Fibroblast of skin of scalp (primary cell): ENCODE data around the gene AGK.
"Not testable (repeated sequence)": the region's sequence is repeated elsewhere in the genome, so short reads cannot be mapped to it uniquely, and the experiment has no call there.

ENCODE experiments used
- DNase-seq: peaks from one replicate; pipeline ENCODE4 v3.0.0-alpha.2; 2013

The AGK gene

GRCh38 chr7:141685285-141686023 is 134.2 kb downstream of the AGK start:
- no peak for DNase-seq

- no peak for DNase-seq
These were observed 134.9 kb downstream of the AGK start for GRCh38 chr7:141686074-141686473.

- no peak for DNase-seq
These were observed 135.5 kb downstream of the AGK start for GRCh38 chr7:141686670-141687069.

GRCh38 chr7:141688043-141688442 is 136.8 kb downstream of the AGK start:
- no peak for DNase-seq

- not testable (repeated sequence) for DNase-seq
These were observed 138.0 kb downstream of the AGK start for GRCh38 chr7:141689072-141689825.

GRCh38 chr7:141691540-141691939 is 140.3 kb downstream of the AGK start:
- no peak for DNase-seq

GRCh38 chr7:141691961-141692360 is 140.8 kb downstream of the AGK start:
- no peak for DNase-seq

GRCh38 chr7:141693082-141693481 is 141.9 kb downstream of the AGK start:
- DNase-seq: no peak

GRCh38 chr7:141695803-141696289 is 144.6 kb downstream of the AGK start:
- DNase-seq: no peak

GRCh38 chr7:141696348-141696747 is 145.1 kb downstream of the AGK start:
- no peak for DNase-seq

- DNase-seq: peak; percentile 17
These were observed 146.1 kb downstream of the AGK start for GRCh38 chr7:141697211-141697871.

- no peak for DNase-seq
These were observed 147.2 kb downstream of the AGK start for GRCh38 chr7:141698247-141699015.

- DNase-seq: no peak
These were observed 148.7 kb downstream of the AGK start for GRCh38 chr7:141699860-141700259.

- DNase-seq: peak; percentile 32
These were observed 149.2 kb downstream of the AGK start for GRCh38 chr7:141700296-141700847.

GRCh38 chr7:141700848-141701371 is 149.7 kb downstream of the AGK start:
- no peak for DNase-seq

- peak; percentile 27 for DNase-seq
These were observed 150.4 kb downstream of the AGK start for GRCh38 chr7:141701489-141702046.

- DNase-seq: peak; percentile 41
These were observed 150.9 kb downstream of the AGK start, which contains the start of gene DENND11 for GRCh38 chr7:141702047-141702567. Gene DENND11, minus strand, starts transcription at chr7:141702166. Its CDS starts 13 bp downstream, at chr7:141702153.

GRCh38 chr7:141702892-141703291 is 151.7 kb downstream of the AGK start:
- DNase-seq: no peak

- DNase-seq: no peak
These were observed 152.9 kb downstream of the AGK start for GRCh38 chr7:141704112-141704511.

- no peak for DNase-seq
These were observed 153.5 kb downstream of the AGK start for GRCh38 chr7:141704741-141705140.
